ENCODE data around the gene CCDC91.

- TF ChIP-seq CTCF (conservative IDR thresholded peaks at IDR 0.05; ENCODE audit: low read depth, low read length) (no peak), EZH2 (IDR thresholded peaks at IDR 0.05; ENCODE audit: borderline replicate concordance, low read depth, low read length, poor library complexity, severe bottlenecking) (no peak)
Observed at GRCh38 chr12:28507033-28507432, 316.8 kb downstream of the CCDC91 start.

Data from A673 (cell line).